Measurements from ENCODE around the gene SERINC5.

GRCh38 chr5:80151890-80152289, 104.0 kb downstream of the SERINC5 start:
- no peak for TF ChIP-seq POLR2A (IDR thresholded peaks at IDR 0.05)
- no peak for TF ChIP-seq POLR2AphosphoS5 (IDR thresholded peaks at IDR 0.05)
- TF ChIP-seq CTCF (IDR thresholded peaks at IDR 0.05): no peak
- no peak for TF ChIP-seq EP300 (IDR thresholded peaks at IDR 0.05)

All from gastroesophageal sphincter (tissue), 3 donors.